ENCODE data around the gene TRIP10.

The TRIP10 gene

DNA sequence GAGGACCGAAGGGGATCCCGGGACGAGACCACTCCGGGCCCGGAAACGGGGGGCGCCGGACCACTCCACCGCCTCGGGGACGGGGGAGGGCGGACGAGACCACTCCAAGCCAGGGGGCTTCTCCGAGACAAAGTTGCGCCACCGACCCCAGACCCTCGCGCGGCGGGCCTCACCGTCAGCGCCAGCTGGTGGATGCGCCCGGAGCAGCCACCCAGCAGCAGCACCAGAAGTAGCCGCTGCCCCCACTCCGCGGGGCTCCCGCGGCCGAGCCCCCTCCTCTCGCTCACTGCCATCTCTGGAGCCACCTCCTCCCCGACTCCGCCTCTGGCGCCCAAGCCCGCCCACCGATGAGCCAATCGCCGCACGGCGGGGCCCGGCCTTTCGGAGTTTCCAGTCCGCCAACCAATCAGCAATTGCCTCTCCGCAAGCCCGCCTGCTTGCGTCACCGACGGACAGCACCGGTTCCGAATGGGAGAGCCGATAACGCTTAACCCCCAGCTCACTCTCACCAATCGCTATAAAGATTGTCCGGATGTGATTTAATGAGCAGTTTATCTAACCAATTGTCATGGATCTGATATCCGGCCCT, 2.1 kb upstream of the TRIP10 start, which contains the start of gene GPR108:
Gene GPR108 (minus strand): TSS at position 297 of the 589 bp plus-strand sequence. CDS start 4 bp downstream, at position 293.
- Histone ChIP-seq H3F3A (ENCODE audit: insufficient read depth, low read length) (peaks cover 36% of the 10 kb centered on the region), H2AFZ (ENCODE audit: low read length) (peak within 1 kb of the TSS; percentile 72), H3K4me3 (ENCODE audit: low read length) (peak within 1 kb of the TSS; percentile 79), H3K36me3 (replicated peaks; ENCODE audit: insufficient read depth, low read length) (no peaks in the 10 kb centered on the region), H3K9me2 (replicated peaks; ENCODE audit: insufficient read depth, low read length) (no peaks in the 10 kb centered on the region), H3K4me1 (ENCODE audit: low read length) (peaks cover 23% of the 10 kb centered on the region), H3K4me2 (ENCODE audit: low read depth, low read length) (peak within 1 kb of the TSS; percentile 87), H4K20me1 (ENCODE audit: insufficient read depth, low read length) (no peaks in the 10 kb centered on the region), H3K27me3 (replicated peaks; ENCODE audit: insufficient read depth, low read length) (no peaks in the 10 kb centered on the region), H3K9ac (ENCODE audit: low read length) (peak within 1 kb of the TSS; percentile 83), H3K79me2 (ENCODE audit: low read length) (peaks cover 36% of the 10 kb centered on the region), H3K27ac (ENCODE audit: low read length) (peak within 1 kb of the TSS; percentile 65; the same call in 1 of the 2 replicates), H3K9me3 (replicated peaks; ENCODE audit: insufficient read depth, low read length) (no peaks in the 10 kb centered on the region)
- TF ChIP-seq, protein P1, sequence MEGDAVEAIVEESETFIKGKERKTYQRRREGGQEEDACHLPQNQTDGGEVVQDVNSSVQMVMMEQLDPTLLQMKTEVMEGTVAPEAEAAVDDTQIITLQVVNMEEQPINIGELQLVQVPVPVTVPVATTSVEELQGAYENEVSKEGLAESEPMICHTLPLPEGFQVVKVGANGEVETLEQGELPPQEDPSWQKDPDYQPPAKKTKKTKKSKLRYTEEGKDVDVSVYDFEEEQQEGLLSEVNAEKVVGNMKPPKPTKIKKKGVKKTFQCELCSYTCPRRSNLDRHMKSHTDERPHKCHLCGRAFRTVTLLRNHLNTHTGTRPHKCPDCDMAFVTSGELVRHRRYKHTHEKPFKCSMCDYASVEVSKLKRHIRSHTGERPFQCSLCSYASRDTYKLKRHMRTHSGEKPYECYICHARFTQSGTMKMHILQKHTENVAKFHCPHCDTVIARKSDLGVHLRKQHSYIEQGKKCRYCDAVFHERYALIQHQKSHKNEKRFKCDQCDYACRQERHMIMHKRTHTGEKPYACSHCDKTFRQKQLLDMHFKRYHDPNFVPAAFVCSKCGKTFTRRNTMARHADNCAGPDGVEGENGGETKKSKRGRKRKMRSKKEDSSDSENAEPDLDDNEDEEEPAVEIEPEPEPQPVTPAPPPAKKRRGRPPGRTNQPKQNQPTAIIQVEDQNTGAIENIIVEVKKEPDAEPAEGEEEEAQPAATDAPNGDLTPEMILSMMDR (IDR thresholded peaks at IDR 0.05; ENCODE audit: low read length) = no peak
- TF ChIP-seq EZH2phosphoT487 (IDR thresholded peaks at IDR 0.05; ENCODE audit: low read length) (no peak), EZH2 (optimal IDR thresholded peaks at IDR 0.05; ENCODE audit: low read depth, low read length) (no peak)
- no peak for DNase-seq

DNA sequence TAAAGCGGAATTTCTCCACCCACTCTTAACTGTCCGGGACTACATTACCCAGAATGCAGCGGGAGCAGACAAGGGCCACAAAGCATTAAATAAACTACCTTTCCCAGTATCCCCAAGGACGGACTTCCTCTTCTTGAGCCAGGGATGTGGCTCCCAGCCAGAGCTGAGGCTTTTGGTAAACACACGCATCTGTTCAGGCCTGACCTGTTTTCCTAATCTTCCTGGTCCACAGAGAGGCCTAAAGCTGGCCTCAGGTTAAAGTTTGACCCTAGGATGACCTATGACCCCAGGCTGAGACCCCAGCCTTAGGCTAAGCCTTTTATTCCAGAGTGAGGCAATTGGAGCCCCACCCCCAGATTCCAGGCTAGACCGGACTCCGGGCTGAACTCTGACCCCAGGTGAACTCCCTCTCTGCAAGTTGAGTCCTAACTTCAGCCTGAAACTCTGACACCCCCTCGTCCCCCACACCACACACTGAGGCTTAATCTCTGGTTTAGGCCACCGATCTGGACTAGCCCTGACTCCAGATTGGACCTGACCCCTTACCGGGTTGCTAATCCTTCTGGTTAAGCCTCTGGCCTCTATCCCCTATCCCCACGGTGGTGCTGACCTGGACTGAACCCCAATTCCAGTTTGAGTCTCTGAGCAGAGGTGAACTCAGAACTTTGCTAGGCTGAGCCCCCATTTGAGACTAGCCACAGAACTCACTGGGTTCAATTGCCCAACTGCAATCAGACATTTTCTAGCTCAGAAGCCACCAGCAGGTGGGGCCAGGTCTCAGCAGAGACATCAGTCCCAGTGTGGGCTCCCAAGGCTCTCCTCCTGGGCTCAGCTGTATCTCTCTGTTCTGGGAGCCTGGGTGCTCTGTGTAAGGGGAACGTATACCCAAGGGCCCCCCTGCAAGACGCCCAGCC, 1.4 kb upstream of the TRIP10 start:
- H3K4me1 ChIP-seq (ENCODE audit: low read length) = peaks cover 23% of the 10 kb centered on the region
- peaks cover 36% of the 10 kb centered on the region for H3F3A ChIP-seq (ENCODE audit: insufficient read depth, low read length)
- peaks cover 44% of the 10 kb centered on the region for H3K79me2 ChIP-seq (ENCODE audit: low read length)
- no peaks in the 10 kb centered on the region for H3K36me3 ChIP-seq (replicated peaks; ENCODE audit: insufficient read depth, low read length)
- H3K27me3 ChIP-seq (replicated peaks; ENCODE audit: insufficient read depth, low read length) = no peaks in the 10 kb centered on the region
- H3K9me2 ChIP-seq (replicated peaks; ENCODE audit: insufficient read depth, low read length) = no peaks in the 10 kb centered on the region
- no peak for TF ChIP-seq EZH2 (optimal IDR thresholded peaks at IDR 0.05; ENCODE audit: low read depth, low read length)
- no peak for TF ChIP-seq EZH2phosphoT487 (IDR thresholded peaks at IDR 0.05; ENCODE audit: low read length)
- TF ChIP-seq, protein P1 (IDR thresholded peaks at IDR 0.05; ENCODE audit: low read length) = peak; percentile 85
- H3K9me3 ChIP-seq (replicated peaks; ENCODE audit: insufficient read depth, low read length) = no peaks in the 10 kb centered on the region
- H3K9ac ChIP-seq (ENCODE audit: low read length) = peak overlapping the region; percentile 53; the same call in 1 of the 2 replicates
- H3K4me2 ChIP-seq (ENCODE audit: low read depth, low read length) = peak overlapping the region; percentile 87
- H4K20me1 ChIP-seq (ENCODE audit: insufficient read depth, low read length) = no peaks in the 10 kb centered on the region
- DNase-seq = peak; percentile 100
- peak overlapping the region; percentile 72 for H2AFZ ChIP-seq (ENCODE audit: low read length)
- H3K4me3 ChIP-seq (ENCODE audit: low read length) = peak overlapping the region; percentile 51
- H3K27ac ChIP-seq (ENCODE audit: low read length) = peak overlapping the region; percentile 65; the same call in 1 of the 2 replicates

DNA sequence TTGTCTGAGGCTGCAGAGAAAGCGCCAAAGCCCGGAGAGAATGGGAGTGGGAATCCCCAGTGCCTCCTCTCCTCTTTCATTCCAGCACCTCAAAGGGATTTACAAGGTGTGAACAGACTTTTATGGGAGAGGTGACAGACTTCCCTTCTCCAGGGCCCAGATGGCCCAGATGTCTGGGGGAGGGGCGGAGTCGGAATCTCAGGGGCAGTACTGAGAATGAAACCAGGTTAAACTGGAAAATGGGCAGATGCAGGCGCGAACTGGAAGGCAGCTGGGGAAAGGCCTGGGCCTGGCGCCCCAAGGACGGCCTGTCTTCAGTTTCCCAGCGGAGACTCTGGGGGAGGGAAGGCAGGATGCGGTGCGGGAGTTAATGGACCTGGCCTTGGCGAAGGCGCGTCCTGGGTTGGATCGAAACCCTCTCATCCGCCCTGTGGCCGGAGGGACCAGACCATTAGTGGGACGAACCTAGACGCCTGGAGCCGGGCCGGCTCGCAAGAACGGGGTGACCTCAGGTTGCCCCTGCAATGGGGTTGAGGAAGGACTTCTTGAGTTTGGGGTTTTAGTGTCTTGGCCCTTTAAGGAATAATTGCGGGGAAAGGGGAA, 592 bp upstream of the TRIP10 start:
- Histone ChIP-seq H3K4me1 (ENCODE audit: low read length) (peaks cover 23% of the 10 kb centered on the region), H3F3A (ENCODE audit: insufficient read depth, low read length) (peaks cover 36% of the 10 kb centered on the region), H3K79me2 (ENCODE audit: low read length) (peaks cover 44% of the 10 kb centered on the region), H3K27ac (ENCODE audit: low read length) (peak overlapping the region; percentile 65), H2AFZ (ENCODE audit: low read length) (peak overlapping the region; percentile 72), H4K20me1 (ENCODE audit: insufficient read depth, low read length) (no peaks in the 10 kb centered on the region), H3K9me3 (replicated peaks; ENCODE audit: insufficient read depth, low read length) (no peaks in the 10 kb centered on the region), H3K4me3 (ENCODE audit: low read length) (peak overlapping the region; percentile 51), H3K36me3 (replicated peaks; ENCODE audit: insufficient read depth, low read length) (no peaks in the 10 kb centered on the region), H3K4me2 (ENCODE audit: low read depth, low read length) (peak overlapping the region; percentile 87), H3K27me3 (replicated peaks; ENCODE audit: insufficient read depth, low read length) (no peaks in the 10 kb centered on the region), H3K9ac (ENCODE audit: low read length) (peak overlapping the region; percentile 53), H3K9me2 (replicated peaks; ENCODE audit: insufficient read depth, low read length) (no peaks in the 10 kb centered on the region)
- TF ChIP-seq, protein P1 (IDR thresholded peaks at IDR 0.05; ENCODE audit: low read length) = no peak
- no peak for TF ChIP-seq EZH2phosphoT487 (IDR thresholded peaks at IDR 0.05; ENCODE audit: low read length)
- no peak for TF ChIP-seq EZH2 (optimal IDR thresholded peaks at IDR 0.05; ENCODE audit: low read depth, low read length)
- DNase-seq = peak; percentile 46

Measured in MM.1S (cell line).